Stimulated activated CD8-positive, alpha-beta memory T cell treated with anti-CD3 and anti-CD28 coated beads, Interleukin-15, amount 100 ng/mL, for 4 hours (primary cell): ENCODE data around the gene NFYA.

ENCODE experiments used
- DNase-seq, 2 donors: peaks; one replicate each; pipeline ENCODE4 v3.0.0-alpha.2; 2020; ENCODE audit warnings: low read depth in 2 of 2

Gene NFYA

GRCh38 chr6:41046084-41046483 lies 26.7 kb upstream of the NFYA start:
- no peak for DNase-seq

- DNase-seq = no peak
These were observed 25.5 kb upstream of the NFYA start for GRCh38 chr6:41047306-41047705.

GRCh38 chr6:41047745-41048732 lies 24.7 kb upstream of the NFYA start:
- no peak for DNase-seq

GRCh38 chr6:41049521-41049920 lies 23.3 kb upstream of the NFYA start:
- DNase-seq = no peak

- no peak for DNase-seq
These were observed 22.8 kb upstream of the NFYA start for GRCh38 chr6:41049955-41050354.

- DNase-seq = no peak
These were observed 22.2 kb upstream of the NFYA start for GRCh38 chr6:41050536-41050935.

GRCh38 chr6:41051873-41052272 lies 20.9 kb upstream of the NFYA start:
- no peak for DNase-seq

- no peak for DNase-seq
These were observed 19.7 kb upstream of the NFYA start, which contains the start of gene APOBEC2 for GRCh38 chr6:41053041-41053440. Gene APOBEC2, plus strand, starts transcription at chr6:41053202. Its CDS starts 146 bp downstream, at chr6:41053348.

GRCh38 chr6:41054511-41054910 lies 18.3 kb upstream of the NFYA start:
- DNase-seq = no peak

- DNase-seq = no peak
These were observed 17.6 kb upstream of the NFYA start for GRCh38 chr6:41055149-41055548.

GRCh38 chr6:41056768-41057490 lies 15.8 kb upstream of the NFYA start:
- no peak for DNase-seq

GRCh38 chr6:41058783-41059181 lies 14.0 kb upstream of the NFYA start:
- DNase-seq = no peak

- DNase-seq = no peak
These were observed 13.2 kb upstream of the NFYA start for GRCh38 chr6:41059556-41059955.

GRCh38 chr6:41061196-41061726 lies 11.5 kb upstream of the NFYA start:
- DNase-seq = no peak

- no peak for DNase-seq
These were observed 10.7 kb upstream of the NFYA start for GRCh38 chr6:41062056-41062455.

- no peak for DNase-seq
These were observed 8.9 kb upstream of the NFYA start for GRCh38 chr6:41063884-41064285.

- no peak for DNase-seq
These were observed 7.9 kb upstream of the NFYA start for GRCh38 chr6:41064841-41065240.

GRCh38 chr6:41065550-41066026 lies 7.2 kb upstream of the NFYA start:
- DNase-seq = no peak

- peak in 1 of 2 donors; percentile 11 for DNase-seq
These were observed 5.9 kb upstream of the NFYA start for GRCh38 chr6:41066867-41067304.

GRCh38 chr6:41071501-41071922 lies 1.3 kb upstream of the NFYA start:
- no peak for DNase-seq

- DNase-seq = peak; percentile 99 to 100
These were observed 595 bp upstream of the NFYA start, which contains the start of gene OARD1 for GRCh38 chr6:41071923-41072835. Gene OARD1, minus strand, starts transcription at chr6:41072356. Its CDS starts 722 bp downstream, at chr6:41071634.
